GM23338 (cell line): ENCODE results near the gene CES2. TPM values are rescaled to one million over a fixed set of nuclear protein-coding genes. Genes with fewer than 3 reads are reported as not detected.
"Not testable (repeated sequence)": the region's sequence is repeated elsewhere in the genome, so short reads cannot be mapped to it uniquely, and the experiment has no call there.

Experiments
- ATAC-seq: fragments of 200-7000 bp; cut with Tn5 transposase; 3 replicates; pipeline ENCODE4 v1.9.1; 2020
- DNase-seq: peaks from one replicate; pipeline ENCODE4 v3.0.0-alpha.2; 2015; ENCODE audit warnings: low spot score
- H2AFZ ChIP-seq: fragments of 200-600 bp; sonication (generic); 2 replicates; pipeline ENCODE4 v1.8.0; 2016; ENCODE audit warnings: antibody characterized with exemption, mild to moderate bottlenecking, moderate library complexity
- H3F3A ChIP-seq: fragments of 200-600 bp; sonication (generic); replicated peaks from 2 replicates; pipeline ENCODE4 v1.8.0; 2017; ENCODE audit warnings: antibody characterized with exemption, mixed run types, low read depth
- H3K27ac ChIP-seq: fragments of 200-600 bp; sonication (generic); 2 replicates; pipeline ENCODE4 v1.6.1; 2016; ENCODE audit warnings: low read depth
- H3K27me3 ChIP-seq: fragments of 200-600 bp; sonication (generic); 2 replicates; pipeline ENCODE4 v1.8.0; 2016; ENCODE audit warnings: mild to moderate bottlenecking, mixed run types, moderate library complexity; ENCODE audit not compliant: insufficient read depth
- H3K36me3 ChIP-seq: fragments of 200-600 bp; sonication (generic); 2 replicates; pipeline ENCODE4 v1.8.0; 2016; ENCODE audit warnings: mild to moderate bottlenecking; ENCODE audit not compliant: insufficient read depth
- H3K4me1 ChIP-seq: fragments of 200-600 bp; sonication (generic); 2 replicates; pipeline ENCODE4 v1.8.0; 2016; ENCODE audit warnings: mild to moderate bottlenecking, moderate library complexity; ENCODE audit not compliant: insufficient read depth
- H3K4me2 ChIP-seq: fragments of 200-600 bp; sonication (generic); 2 replicates; pipeline ENCODE4 v1.7.1; 2017; ENCODE audit warnings: mixed run types
- H3K4me3 ChIP-seq: fragments of 200-600 bp; sonication (generic); 2 replicates; pipeline ENCODE4 v1.6.1; 2016; ENCODE audit warnings: mixed run types
- H3K79me2 ChIP-seq: fragments of 200-600 bp; sonication (generic); replicated peaks from 2 replicates; pipeline ENCODE4 v1.8.0; 2017; ENCODE audit warnings: mild to moderate bottlenecking; ENCODE audit not compliant: insufficient read depth
- H3K9me2 ChIP-seq: fragments of 200-600 bp; sonication (generic); 2 replicates; pipeline ENCODE4 v1.8.0; 2017; ENCODE audit not compliant: insufficient read depth
- H4K20me1 ChIP-seq: fragments of 200-600 bp; sonication (generic); replicated peaks from 2 replicates; pipeline ENCODE4 v1.8.0; 2017; ENCODE audit warnings: mild to moderate bottlenecking; ENCODE audit not compliant: insufficient read depth
- H3K27ac Mint-ChIP-seq: 2 replicates; pipeline ENCODE4 v1.8.0; 2020; ENCODE audit warnings: inconsistent platforms, mild to moderate bottlenecking, moderate library complexity, mixed read lengths
- H3K27me3 Mint-ChIP-seq: 3 replicates; pipeline ENCODE4 v1.8.0; 2022; ENCODE audit warnings: low read depth, mild to moderate bottlenecking, moderate library complexity, mixed read lengths, inconsistent platforms; ENCODE audit not compliant: insufficient read depth, poor library complexity
- H3K36me3 Mint-ChIP-seq: 3 replicates; pipeline ENCODE4 v1.8.0; 2021; ENCODE audit warnings: low read depth, mild to moderate bottlenecking, inconsistent platforms, moderate library complexity, mixed read lengths
- H3K4me1 Mint-ChIP-seq: 3 replicates; pipeline ENCODE4 v1.8.0; 2020; ENCODE audit warnings: mild to moderate bottlenecking, inconsistent platforms, mixed read lengths
- H3K4me3 Mint-ChIP-seq: 3 replicates; pipeline ENCODE4 v1.8.0; 2021; ENCODE audit warnings: moderate library complexity, mild to moderate bottlenecking, inconsistent platforms, mixed read lengths
- H3K9me3 Mint-ChIP-seq: 3 replicates; pipeline ENCODE4 v1.8.0; 2020; ENCODE audit warnings: moderate library complexity, mild to moderate bottlenecking, inconsistent platforms, mixed read lengths
- EZH2 ChIP-seq: fragments of 200-600 bp; sonication (generic); IDR thresholded peaks from one replicate; pipeline ENCODE4 v1.8.0; 2017; ENCODE audit warnings: antibody characterized with exemption, mild to moderate bottlenecking, low read depth; ENCODE audit not compliant: unreplicated experiment
- EZH2phosphoT487 ChIP-seq: fragments of 200-600 bp; sonication (generic); IDR thresholded peaks from one replicate; pipeline ENCODE4 v1.8.1; 2018; ENCODE audit warnings: antibody characterized with exemption; ENCODE audit not compliant: unreplicated experiment
- JUNB ChIP-seq: IDR thresholded peaks from one replicate; pipeline ENCODE4 v1.6.1; 2016; ENCODE audit warnings: antibody characterized with exemption; ENCODE audit not compliant: unreplicated experiment
- POLR2AphosphoS5 ChIP-seq: IDR thresholded peaks from 2 replicates; pipeline ENCODE4 v1.6.1; 2016; ENCODE audit warnings: antibody characterized with exemption, low read depth
- STAT1 ChIP-seq: IDR thresholded peaks from one replicate; pipeline ENCODE4 v1.6.1; 2016; ENCODE audit warnings: antibody characterized with exemption; ENCODE audit not compliant: unreplicated experiment
- ZNF331 ChIP-seq: fragments of 250-450 bp; sonication (Bioruptor Pico); IDR thresholded peaks from 2 replicates; pipeline ENCODE4 v1.5.0; 2020; ENCODE audit warnings: low read depth, mild to moderate bottlenecking, moderate library complexity
- polyA plus RNA-seq: library from polyadenylated mRNA; unstranded; fragments of >200 nt; fragmentation: Nextera tagmentation; extraction: Ambion mirVana; gene quantifications from 2 replicates; pipeline ENCODE4 v1.2.1, GENCODE V29; 2016
- total RNA-seq: library from RNA; depleted of rRNA; stranded (reverse); fragments of >200 nt; shearing (Covaris generic); gene quantifications from 2 replicates; pipeline ENCODE4 v1.2.3, GENCODE V29; 2014
- TF ChIP-seq, protein P1 (sequence below): IDR thresholded peaks from one replicate; pipeline ENCODE4 v1.6.1; 2018; ENCODE audit warnings: antibody characterized with exemption; ENCODE audit not compliant: unreplicated experiment

Gene CES2
- total and polyA plus RNA-seq, 2 experiments from 2014 or later: 5.0 to 9.3 TPM

DNA sequence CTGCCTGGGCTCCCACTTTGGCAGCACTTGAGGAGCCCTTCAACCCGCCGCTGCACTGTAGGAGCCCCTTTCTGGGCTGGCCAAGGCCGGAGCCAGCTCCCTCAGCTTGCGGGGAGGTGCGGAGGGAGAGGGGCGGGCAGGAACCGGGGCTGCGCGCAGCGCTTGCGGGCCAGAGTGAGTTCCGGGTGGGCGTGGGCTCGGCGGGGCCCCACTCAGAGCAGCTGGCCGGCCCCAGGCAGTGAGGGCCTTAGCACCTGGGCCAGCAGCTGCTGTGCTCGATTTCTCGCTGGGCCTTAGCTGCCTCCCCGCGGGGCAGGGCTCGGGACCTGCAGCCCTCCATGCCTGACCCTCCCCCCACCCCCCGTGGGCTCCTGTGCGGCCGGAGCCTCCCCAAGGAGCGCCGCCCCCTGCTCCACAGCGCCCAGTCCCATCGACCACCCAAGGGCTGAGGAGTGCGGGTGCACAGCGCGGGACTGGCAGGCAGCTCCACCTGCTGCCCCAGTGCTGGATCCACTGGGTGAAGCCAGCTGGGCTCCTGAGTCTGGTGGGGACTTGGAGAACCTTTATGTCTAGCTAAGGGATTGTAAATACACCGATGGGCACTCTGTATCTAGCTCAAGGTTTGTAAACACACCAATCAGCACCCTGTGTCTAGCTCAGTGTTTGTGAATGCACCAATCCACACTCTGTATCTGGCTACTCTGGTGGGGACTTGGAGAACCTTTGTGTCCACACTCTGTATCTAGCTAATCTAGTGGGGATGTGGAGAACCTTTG lies 39.0 kb downstream of the CES2 start:
- not testable (repeated sequence) for H3K27me3 Mint-ChIP-seq, H3K4me1 Mint-ChIP-seq, H3K27me3 ChIP-seq, H4K20me1 ChIP-seq, H3K4me2 ChIP-seq, H3K36me3 Mint-ChIP-seq, H3K36me3 ChIP-seq, H3K4me1 ChIP-seq, H3K27ac Mint-ChIP-seq, DNase-seq, H2AFZ ChIP-seq, H3K27ac ChIP-seq, H3K79me2 ChIP-seq, ATAC-seq, H3K4me3 ChIP-seq, H3F3A ChIP-seq, H3K9me3 Mint-ChIP-seq, H3K4me3 Mint-ChIP-seq, H3K9me2 ChIP-seq

DNA sequence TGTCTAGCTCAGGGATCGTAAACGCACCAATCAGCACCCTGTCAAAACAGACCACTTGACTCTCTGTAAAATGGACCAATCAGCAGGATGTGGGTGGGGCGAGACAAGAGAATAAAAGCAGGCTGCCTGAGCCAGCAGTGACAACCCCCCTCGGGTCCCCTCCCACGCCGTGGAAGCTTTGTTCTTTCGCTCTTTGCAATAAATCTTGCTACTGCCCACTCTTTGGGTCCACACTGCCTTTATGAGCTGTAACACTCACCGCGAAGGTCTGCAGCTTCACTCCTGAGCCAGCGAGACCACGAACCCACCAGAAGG lies 39.6 kb downstream of the CES2 start:
- not testable (repeated sequence) for ATAC-seq, H3K4me1 Mint-ChIP-seq, H3K4me2 ChIP-seq, H3K36me3 ChIP-seq, H3K4me1 ChIP-seq, H3K36me3 Mint-ChIP-seq, H4K20me1 ChIP-seq, H3K4me3 ChIP-seq, H3K27ac ChIP-seq, H3K4me3 Mint-ChIP-seq, H3K9me3 Mint-ChIP-seq, H3K27ac Mint-ChIP-seq, H3K79me2 ChIP-seq, H2AFZ ChIP-seq, H3K9me2 ChIP-seq, H3K27me3 ChIP-seq, H3K27me3 Mint-ChIP-seq, H3F3A ChIP-seq, DNase-seq

DNA sequence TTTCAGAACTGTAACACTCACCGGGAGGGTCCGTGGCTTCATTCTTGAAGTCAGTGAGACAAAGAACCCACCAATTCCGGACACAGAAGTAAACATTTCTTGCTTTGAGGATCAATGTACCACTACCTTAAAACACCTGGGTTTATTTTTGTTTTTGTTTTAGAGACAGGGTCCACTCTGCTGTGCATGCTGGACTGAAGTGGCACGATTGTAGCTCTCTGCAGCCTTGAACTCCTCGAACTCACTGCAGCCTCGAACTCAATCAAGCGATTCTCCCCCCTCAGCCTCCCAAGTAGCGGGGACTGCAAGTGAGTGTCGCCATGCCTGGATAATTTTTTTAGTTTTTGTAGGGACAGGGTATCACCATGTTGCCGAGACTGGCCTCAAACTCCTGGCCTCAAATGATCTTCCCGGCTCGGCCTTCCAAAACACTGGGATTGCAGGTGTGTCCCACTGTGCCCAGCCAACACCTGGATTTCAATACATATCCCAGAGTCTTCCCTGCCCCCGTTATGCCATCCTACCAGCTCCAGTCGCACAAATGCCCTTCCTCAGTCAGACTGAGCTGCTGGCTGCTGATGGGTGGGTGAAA lies 40.1 kb downstream of the CES2 start:
- H3K4me2 ChIP-seq: no peak overlapping the region
- Mint-ChIP-seq H3K36me3 (no peaks in the 10 kb centered on the region), H3K27me3 (peaks cover 7% of the 10 kb centered on the region), H3K9me3 (no peaks in the 10 kb centered on the region; the same call in 2 of the 3 replicates), H3K27ac (no peak overlapping the region), H3K4me1 (peaks cover 3% of the 10 kb centered on the region; the same call in 1 of the 3 replicates), H3K4me3 (no peak overlapping the region; the same call in 2 of the 3 replicates)
- no peak overlapping the region for H3K4me3 ChIP-seq
- H3F3A ChIP-seq: no peaks in the 10 kb centered on the region
- H3K4me1 ChIP-seq: no peaks in the 10 kb centered on the region
- DNase-seq (no peak), ATAC-seq (no peak)
- H3K9me2 ChIP-seq: no peaks in the 10 kb centered on the region
- H3K27ac ChIP-seq: no peak overlapping the region
- H4K20me1 ChIP-seq: no peaks in the 10 kb centered on the region
- no peaks in the 10 kb centered on the region for H3K36me3 ChIP-seq
- H3K27me3 ChIP-seq: no peaks in the 10 kb centered on the region
- no peak overlapping the region for H2AFZ ChIP-seq
- no peaks in the 10 kb centered on the region for H3K79me2 ChIP-seq
- no peak for TF ChIP-seq EZH2phosphoT487
- TF ChIP-seq EZH2: no peak
- TF ChIP-seq POLR2AphosphoS5: no peak

DNA sequence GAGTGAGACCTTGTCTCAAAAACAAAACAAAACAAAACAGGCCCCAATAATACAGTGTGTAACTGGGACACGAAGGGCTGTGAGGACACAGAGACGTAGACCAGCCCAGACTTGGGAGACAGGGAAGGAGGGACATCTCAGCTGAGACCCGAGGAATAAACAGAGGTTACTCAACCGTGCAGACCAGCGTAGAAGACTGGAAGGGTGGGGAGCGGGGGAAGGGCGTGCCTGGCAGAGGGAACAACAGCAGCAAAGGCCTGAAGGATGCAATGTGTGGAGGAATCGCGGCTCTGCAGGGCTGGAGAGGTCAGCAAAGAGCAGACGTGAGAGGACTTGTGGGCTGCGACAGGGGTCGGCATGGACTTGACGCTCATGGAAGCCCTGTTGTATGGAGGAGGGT lies 41.4 kb downstream of the CES2 start:
- Histone ChIP-seq H3K9me2 (no peaks in the 10 kb centered on the region), H3K79me2 (no peaks in the 10 kb centered on the region), H3F3A (no peaks in the 10 kb centered on the region), H3K4me3 (no peak overlapping the region), H3K27ac (no peak overlapping the region), H2AFZ (no peak overlapping the region), H3K4me2 (no peak overlapping the region), H4K20me1 (no peaks in the 10 kb centered on the region), H3K36me3 (no peaks in the 10 kb centered on the region), H3K27me3 (no peaks in the 10 kb centered on the region), H3K4me1 (no peaks in the 10 kb centered on the region)
- ATAC-seq: no peak
- H3K27ac Mint-ChIP-seq: no peak overlapping the region
- TF ChIP-seq ZNF331 (CRISPR knock-in tag) (no peak), STAT1 (no peak), EZH2 (no peak), JUNB (no peak)
- TF ChIP-seq, protein P1, sequence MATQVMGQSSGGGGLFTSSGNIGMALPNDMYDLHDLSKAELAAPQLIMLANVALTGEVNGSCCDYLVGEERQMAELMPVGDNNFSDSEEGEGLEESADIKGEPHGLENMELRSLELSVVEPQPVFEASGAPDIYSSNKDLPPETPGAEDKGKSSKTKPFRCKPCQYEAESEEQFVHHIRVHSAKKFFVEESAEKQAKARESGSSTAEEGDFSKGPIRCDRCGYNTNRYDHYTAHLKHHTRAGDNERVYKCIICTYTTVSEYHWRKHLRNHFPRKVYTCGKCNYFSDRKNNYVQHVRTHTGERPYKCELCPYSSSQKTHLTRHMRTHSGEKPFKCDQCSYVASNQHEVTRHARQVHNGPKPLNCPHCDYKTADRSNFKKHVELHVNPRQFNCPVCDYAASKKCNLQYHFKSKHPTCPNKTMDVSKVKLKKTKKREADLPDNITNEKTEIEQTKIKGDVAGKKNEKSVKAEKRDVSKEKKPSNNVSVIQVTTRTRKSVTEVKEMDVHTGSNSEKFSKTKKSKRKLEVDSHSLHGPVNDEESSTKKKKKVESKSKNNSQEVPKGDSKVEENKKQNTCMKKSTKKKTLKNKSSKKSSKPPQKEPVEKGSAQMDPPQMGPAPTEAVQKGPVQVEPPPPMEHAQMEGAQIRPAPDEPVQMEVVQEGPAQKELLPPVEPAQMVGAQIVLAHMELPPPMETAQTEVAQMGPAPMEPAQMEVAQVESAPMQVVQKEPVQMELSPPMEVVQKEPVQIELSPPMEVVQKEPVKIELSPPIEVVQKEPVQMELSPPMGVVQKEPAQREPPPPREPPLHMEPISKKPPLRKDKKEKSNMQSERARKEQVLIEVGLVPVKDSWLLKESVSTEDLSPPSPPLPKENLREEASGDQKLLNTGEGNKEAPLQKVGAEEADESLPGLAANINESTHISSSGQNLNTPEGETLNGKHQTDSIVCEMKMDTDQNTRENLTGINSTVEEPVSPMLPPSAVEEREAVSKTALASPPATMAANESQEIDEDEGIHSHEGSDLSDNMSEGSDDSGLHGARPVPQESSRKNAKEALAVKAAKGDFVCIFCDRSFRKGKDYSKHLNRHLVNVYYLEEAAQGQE: no peak
- H3K4me1 Mint-ChIP-seq: peaks cover 3% of the 10 kb centered on the region; the same call in 1 of the 3 replicates
- H3K27me3 Mint-ChIP-seq: peaks cover 7% of the 10 kb centered on the region
- peak; percentile 18 for DNase-seq
- H3K4me3 Mint-ChIP-seq: no peak overlapping the region
- no peaks in the 10 kb centered on the region for H3K36me3 Mint-ChIP-seq
- H3K9me3 Mint-ChIP-seq: no peaks in the 10 kb centered on the region; the same call in 2 of the 3 replicates
